NCI-H1048 (cell line): Measurements from ENCODE around the gene JPH3.

ENCODE experiments used
- DNase-seq: peaks from one replicate; lab custom pipeline; 2025; lab: John Stamatoyannopoulos, UW

JPH3 gene

DNA sequence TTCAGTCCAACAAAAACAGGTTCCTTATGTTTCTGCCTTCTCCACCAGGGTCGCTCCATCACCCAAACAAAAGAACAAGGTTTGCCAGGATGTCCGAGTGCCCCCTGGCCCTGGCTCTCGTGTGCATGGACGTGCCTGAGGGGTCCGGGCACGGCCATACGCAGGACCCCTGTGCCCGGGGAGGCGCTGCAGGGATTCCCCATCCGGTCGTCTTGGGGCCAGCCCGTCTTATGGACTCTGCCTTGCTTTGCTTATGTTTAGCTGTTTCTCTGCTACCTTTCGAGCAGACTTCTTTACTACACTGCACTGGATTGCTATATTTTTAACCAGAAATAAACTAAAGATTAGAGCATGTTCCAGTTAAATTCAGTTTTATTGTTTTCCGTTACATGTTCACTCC is 95.5 kb downstream of the JPH3 start:
- no peak for DNase-seq

DNA sequence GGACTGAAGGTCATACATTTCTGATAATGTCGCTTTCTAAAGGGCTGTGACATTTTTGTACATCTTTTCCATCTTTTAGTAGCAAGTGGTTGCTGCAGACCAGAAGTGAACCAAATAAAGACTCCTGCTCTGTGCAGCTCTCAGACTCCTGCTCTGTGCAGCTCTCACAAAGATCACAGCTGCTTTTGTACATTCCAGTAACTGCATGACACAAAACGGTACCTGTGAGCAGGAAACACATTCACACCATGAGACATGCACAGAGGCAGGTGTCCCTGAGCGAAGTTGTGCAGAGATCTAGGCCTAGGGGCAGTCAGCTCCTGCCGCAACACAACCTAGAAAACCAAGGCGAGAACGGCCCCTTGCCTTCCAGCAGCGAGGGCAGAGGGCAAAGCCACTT is 95.9 kb downstream of the JPH3 start:
- DNase-seq, result no peak

DNA sequence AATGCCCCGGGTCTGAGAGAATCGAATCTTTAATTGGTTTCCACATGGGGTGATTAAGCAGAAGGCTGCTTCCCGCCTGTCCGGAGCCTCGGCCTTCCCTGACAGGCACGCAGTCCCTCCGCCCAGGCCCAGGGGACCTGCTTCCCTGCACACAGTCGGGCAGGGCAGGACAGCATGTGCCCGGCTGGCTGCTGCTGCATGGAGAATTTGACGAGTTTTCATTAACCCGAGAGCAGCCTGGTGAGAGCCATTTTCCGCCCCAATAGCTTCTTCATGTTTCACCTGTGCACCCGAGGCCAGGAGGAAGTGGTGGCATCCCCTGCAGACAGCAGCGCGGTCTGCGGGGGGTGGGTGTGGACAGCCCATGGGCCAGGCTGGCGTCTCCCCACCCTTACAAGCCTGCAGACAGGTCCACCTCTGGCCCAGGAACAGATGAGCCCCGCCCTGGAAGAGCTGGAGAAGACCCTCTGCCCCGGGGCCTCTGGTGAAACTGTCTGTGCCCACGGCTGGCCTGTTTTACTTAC is 96.4 kb downstream of the JPH3 start:
- DNase-seq, result no peak

DNA sequence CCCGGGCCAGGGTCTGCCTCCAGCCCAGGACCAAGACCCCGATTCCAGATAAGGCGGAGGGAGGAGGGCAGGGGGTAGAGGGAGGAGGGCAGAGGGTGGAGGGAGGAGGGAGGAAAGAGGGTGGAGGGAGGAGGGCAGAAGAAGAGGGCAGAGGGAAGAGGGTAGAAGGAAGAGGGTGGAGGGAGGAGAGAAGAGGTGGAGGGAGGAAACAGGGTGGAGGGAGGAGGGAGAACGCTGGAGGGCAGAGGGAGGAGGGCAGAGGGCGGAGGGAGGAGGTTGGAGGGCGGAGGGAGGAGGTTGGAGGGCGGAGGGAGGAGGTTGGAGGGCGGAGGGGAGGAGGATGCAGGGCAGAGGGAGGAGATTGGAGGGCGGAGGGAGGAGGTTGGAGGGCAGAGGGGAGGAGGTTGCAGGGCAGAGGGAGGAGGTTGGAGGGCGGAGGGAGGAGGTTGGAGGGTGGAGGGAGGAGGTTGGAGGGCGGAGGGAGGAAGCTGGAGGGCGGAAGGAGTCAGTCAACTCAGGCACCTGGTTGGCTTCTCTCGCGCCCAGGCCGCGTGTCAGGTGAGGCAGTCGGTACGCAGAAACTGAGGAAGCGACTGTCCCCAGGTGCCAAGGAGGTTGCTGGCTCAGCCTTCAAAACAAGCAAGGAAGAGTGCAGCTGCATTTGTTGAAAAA is 98.2 kb downstream of the JPH3 start:
- DNase-seq, result no peak

DNA sequence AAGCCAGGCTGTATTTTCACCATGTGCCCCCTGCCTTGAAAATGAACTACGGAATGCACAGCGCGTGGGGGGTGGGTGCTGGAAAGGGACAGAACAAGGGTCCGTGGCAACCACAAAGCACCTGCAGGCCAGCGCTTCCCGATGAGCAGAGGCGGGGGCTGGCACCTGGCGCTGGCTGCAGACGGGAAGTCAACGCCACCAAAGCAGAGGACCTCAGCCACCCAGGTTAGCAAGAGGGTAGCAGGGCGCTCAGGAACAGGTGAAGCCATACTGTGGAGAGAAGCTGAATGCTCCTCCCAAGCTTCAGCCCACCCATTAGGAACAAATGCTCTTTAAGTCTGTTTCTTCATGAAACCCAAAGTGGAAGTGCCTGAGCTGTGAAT is 98.8 kb downstream of the JPH3 start:
- no peak for DNase-seq

DNA sequence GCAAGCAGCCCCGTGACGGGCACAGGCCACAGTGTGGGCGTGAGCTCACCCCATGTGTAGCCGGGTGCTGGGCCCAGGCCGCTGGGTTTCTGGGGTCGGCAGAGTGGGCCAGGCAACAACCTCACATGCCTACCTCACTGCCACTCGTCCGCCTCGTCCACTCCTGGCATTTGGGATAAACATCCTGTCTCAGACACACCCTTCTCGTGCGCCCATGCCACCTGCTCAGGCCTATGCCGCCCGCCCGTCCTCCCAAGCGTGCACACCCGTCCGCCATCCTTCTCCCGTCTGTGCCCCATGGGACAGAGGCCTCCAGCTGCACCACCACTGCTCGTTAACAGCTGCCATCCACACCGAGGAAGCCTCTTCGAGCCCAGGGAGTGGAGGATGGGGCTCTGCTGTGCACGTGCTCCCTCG is 99.2 kb downstream of the JPH3 start:
- DNase-seq, result no peak

DNA sequence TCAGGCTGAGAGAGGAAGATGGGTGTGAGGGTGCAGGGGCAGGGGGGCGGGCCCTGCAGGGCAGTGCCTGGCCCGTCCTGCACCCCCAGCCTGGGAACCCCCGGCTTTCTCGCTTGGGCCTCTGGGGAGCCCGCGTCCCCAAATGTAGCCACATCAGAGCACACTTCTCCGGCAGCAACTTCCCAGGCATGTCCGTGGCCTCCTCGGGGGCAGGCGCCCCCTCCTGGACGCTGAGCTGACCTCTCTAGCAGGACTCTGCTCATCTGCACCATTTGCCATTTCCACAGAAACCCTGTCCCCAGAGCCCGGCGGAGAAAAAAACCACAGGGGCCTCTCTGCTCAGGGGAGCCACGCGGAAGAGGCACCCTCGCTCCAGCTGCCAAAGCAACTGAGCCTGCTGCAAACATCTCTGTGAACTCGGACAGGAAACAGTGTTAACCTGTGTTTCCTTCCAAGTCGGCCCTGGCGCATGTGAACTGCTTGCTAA is 100.1 kb downstream of the JPH3 start:
- DNase-seq, result no peak

- no peak for DNase-seq
These were observed 100.8 kb downstream of the JPH3 start for GRCh38 chr16:87703071-87703470.

GRCh38 chr16:87703835-87704375 is 101.6 kb downstream of the JPH3 start:
- no peak for DNase-seq

DNA sequence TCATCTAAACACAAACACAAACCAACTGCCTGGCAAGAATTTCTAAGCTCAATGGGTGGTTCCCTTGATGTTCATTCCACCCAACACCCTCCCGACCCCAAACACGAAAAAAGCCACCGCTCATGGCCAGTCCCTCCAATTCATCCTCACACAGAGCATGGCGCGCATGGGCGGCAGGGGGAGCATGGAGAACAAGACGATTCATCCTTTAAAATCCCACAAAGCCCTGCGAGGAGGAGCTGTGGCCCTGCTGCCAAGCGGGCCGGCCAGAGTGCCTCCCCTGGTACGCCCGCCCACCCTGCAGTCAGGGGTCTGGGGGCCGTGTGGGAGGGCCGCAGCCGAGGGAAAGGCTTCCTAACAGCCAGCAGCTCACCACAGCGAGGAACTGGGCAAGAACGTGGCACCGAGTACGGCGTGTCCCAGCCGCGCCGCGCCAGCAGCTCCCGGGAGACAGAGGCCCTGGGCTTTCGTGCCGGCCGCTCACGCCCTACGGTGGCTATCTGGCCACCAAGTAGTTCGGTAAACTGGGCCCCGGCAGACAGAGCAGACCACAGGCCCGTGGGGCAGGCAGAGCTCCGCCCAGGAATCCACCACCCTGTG is 102.5 kb downstream of the JPH3 start:
- no peak for DNase-seq

- DNase-seq, result no peak
These were observed 103.5 kb downstream of the JPH3 start for GRCh38 chr16:87705771-87706277.

DNA sequence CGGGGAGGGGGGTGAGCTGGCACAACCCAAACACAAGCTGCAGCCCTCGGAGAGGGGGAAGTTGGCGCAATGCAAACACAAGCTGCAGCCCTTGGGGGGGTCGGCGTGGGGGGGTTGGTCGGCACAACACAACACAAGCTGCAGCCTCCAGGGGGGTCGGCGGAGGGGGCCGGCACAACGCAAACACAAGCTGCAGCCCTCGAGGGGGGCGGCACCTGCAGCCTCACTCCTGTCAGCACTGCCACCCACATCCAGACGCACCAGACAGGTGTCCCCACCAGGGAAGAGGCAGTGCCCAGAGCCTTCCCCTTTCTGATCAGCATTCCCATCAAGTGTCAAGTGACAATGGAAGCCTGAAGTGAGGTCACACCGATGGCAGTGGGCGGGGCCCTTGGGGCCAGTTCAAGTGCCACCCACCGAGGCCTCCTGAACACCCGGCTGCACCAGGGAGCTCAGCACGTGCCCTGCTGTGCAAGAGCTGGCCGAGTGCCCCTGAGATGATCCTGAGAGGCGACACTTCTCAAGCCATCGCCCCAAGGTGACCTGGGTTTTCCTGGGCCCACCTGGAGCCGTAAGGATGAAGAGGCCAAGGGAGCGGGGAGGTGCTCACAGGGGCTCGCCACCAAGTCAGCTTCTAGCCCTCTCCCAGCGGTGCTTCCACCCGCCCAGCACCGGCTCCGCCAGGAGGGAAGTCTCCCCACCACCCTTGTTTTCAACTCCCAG is 104.1 kb downstream of the JPH3 start:
- DNase-seq, result no peak

DNA sequence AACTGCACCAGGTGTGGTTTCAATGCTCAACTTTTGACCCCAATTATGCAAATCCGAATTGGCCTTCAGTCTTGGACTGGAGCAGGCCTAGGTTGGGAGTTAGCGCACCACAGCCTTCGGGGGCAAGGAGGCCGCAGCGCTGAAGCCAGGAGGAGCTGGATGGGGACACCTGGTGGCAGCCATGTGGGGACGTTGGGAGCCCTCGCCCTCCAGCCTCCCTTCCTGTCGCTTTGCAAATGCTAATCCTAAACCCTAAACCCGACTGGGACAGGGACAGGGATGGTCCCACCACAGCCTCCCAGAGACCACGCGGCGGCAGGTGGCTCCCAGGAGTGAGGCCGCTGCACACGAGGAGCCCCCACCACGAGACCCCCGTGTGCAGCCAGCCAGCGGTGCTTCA is 104.8 kb downstream of the JPH3 start:
- DNase-seq, result no peak

DNA sequence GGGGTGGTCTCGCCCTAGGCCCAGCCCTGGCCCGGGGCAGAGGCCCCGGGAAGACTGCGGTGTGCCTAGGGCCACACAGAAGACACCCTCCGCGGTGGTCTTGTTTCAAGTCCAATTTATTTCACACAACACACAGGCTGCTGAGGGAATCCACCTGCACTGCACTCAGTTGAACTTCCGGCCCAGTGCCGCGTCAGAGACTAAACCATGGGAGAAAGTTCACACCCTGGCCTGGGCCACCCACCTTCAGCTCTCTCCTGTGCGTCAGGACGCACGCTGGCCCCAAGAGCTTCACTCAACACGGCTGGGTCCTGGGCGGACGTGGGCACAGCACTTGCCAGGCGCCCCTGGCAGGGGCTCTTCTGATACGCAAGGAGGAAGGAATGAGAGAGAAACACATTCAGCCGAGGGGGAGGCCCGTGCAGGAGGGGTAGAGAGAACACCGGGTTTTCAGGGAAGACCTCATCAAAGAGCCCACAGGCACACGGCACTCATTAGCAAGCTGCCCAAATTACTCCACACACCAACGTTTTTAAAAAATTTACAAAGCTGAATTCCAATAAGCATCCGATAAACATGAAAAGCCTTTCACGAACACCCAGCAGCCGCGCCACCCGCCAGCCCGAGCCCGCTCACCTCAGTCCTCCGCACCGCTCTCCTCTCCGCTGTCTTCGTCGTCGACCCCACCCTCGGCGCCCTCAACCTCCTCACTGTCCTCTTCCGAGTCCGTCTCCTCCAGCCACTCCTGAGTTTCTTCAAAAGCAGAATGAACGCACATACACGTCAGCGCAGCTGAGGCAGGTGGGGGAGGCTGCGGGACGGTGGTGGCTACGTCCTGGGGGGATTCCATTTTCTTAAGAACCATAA is 105.6 kb downstream of the JPH3 start:
- no peak for DNase-seq

GRCh38 chr16:87708881-87709638 is 106.8 kb downstream of the JPH3 start:
- DNase-seq, result no peak

DNA sequence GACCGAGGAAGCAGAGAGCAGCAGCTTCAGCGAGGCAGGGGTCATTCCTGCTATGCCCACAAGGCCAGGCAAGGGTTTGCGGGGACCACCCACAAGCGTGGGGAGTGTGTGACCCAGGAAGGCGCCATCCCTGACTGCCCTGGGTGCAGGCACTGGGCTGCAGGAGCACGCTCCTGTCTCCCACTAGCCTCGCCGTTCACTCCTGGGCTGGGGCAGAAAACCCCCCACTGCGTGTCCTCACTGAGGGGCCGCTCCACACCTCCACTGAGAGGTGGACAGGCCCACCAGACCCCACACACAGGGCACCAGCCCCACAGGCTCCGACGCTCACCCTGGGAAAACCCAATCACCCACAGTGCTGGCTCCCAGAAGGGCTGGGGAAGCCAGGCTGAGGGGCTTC is 107.4 kb downstream of the JPH3 start:
- no peak for DNase-seq

GRCh38 chr16:87710887-87711286 is 108.6 kb downstream of the JPH3 start:
- DNase-seq, result no peak

- no peak for DNase-seq
These were observed 110.0 kb downstream of the JPH3 start for GRCh38 chr16:87712184-87712762.

DNA sequence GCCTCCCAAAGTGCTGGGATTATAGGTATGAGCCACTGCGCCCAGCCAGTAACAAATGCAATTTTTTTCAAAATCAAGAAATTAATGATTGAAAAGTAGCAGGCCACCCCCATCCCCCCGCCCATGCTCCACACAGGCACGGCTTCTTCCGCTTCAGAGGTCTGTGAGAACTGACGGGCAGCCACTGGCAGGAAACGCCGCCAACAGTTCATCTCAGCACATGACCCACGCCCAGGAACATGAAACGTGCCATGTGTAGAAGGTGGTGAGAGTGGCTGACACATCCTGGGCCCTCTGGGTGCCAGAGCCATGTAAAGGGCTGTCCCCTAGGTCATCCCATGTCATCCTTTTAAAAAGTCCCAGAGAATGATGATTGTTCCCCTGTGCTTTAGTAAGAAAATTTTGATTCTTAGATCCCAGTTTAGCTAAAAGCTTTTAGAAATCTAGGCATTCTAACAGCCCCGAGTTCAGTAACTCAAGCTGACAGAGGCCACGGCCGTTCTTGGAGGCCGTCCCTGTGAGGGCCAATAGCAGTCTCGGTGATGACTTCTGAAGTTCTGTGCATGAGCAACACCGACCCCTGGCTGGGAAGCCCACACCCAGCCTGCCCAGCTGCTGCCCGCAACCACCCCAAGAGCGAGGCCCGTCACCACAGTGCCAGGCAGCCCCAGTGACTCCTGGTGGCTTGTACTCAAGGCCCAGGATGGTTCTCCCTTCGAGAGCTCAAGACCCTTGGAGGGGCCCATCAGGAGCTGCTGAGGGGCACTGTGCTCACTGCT is 111.3 kb downstream of the JPH3 start:
- no peak for DNase-seq

DNA sequence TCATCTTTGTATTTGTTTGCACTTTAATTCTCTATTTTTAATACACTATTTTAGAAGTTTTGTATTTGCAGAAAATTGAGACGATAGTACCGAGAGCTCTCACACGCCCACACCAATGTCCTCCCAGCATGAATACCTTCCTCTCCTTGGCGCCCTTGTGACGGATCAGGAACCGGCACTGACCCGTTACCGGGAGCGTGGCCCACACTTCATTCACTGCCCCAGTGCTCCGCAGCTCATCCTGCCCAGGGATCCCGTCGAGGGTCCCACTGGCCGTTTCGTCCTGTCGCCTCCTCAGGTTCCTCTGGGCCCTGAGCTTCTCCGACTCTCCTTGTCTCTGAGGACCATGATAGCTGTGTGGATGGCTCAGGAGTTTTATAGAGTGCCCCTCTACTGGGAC is 112.9 kb downstream of the JPH3 start:
- no peak for DNase-seq
